CD4-positive, alpha-beta T cell treated with Interleukin-15 for 4 hours (primary cell): ENCODE measurements around the gene CSN1S1.
"Not testable (repeated sequence)": the region's sequence is repeated elsewhere in the genome, so short reads cannot be mapped to it uniquely, and the experiment has no call there.

Experiments used
- DNase-seq: peaks from one replicate; pipeline ENCODE4 v3.0.0-alpha.2; 2020; ENCODE audit warnings: low spot score

CSN1S1 gene, protein sequence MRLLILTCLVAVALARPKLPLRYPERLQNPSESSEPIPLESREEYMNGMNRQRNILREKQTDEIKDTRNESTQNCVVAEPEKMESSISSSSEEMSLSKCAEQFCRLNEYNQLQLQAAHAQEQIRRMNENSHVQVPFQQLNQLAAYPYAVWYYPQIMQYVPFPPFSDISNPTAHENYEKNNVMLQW

DNA sequence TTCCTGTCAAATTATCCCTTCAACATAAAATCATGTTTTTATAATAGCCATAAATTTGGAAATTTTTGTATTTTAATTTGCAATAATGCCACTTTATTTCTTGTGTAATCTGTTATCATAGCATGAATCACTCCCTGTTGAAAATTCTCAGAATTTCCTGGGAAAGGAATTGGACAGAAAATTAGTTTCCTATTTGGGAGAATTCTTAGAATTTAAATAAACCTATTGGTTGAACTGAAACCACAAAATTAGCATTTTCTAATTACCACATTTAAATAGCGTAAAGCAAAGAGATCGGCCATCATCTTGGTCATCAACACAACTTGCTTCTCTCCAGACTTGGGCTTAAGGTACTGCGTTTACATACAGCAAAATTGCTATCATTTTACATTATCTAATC is at the start of gene CSN1S1:
Gene CSN1S1, plus strand, starts transcription at position 301 of the 400 bp plus-strand sequence. CDS start 1,488 bp downstream, outside the sequence.
- DNase-seq: no peak

DNA sequence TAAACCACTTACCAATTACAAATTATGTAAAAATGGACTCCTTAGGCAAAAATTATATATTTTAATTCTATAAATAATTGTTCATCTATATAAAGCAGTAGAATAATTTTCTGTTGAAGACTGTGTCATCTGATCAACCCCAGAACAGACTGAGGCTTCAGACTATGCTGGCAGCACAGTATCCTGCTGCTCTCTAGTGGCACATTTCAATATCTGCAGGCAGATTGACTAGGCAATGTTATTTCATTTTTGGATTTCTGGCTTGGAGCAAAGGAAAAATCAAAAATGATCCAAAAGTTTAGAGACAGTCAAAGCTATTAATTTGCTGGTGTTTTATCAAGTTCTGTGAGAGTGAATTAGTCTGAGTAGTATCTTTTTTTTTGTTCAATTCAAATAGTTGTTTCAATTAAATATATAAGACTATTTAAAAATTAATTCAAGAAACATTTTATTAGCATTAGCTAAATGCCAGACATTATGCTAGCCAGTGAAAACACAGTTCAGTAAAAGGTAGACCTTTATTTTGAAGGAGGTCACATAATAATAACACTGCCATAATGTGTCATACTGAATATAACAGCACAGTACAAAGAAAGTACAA is 49.6 kb upstream of the CSN1S1 start:
- peak; percentile 27 for DNase-seq

DNA sequence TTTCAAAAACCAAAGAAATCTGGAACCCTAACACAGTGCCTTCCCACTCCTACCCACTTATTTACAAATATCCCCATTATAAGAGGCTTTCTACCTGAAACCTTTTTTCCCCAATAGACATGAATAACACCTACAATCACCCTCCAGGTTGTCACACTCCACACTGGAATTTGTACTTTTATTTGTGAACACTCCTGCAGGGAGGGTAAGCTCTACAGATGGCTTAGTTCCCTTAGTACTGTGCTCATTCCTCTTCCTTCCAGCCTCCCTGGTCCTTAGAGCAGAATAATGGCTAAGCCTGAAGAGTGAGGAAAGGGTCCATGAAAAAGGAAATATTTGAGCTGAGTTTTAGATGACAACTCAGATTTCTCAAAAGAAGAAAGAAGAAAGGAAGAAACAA is 48.7 kb upstream of the CSN1S1 start:
- no peak for DNase-seq

DNA sequence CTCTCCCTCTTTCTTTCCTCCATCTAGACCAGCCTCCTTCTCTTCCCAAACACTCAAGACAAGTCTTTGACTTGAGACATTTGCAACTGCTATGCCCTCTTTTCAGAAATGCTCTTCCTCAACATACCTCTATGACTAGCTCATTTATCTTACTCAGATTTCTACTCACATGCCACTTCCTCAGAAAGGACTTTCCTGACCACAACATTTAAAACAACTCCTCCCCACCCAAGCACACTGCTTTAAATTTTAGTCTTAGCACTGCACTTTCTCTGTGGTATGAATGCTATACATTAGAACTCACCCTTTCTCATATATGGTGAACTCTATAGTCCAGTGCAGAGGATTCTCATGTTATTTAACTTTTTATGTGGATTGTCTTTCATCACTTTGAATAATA is 42.5 kb upstream of the CSN1S1 start:
- DNase-seq: no peak

DNA sequence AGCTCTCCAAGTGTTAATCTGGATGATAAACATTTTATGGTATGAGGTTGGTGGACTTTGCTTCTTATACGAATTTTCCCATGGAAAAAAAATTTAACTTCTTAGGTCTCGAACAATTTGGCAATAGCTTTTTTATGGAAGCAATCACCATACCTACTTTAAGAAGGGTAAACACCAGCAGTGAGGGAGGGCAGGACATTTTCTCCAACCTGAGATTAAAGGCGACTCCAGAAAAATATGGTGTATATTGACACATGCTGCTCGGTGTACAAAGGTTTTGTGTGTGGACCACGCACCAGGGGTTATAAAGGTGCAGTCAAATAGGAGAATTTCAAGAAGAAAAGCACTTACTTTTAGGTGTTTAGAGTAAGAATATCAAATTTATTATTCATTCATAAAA is 36.7 kb upstream of the CSN1S1 start:
- no peak for DNase-seq

DNA sequence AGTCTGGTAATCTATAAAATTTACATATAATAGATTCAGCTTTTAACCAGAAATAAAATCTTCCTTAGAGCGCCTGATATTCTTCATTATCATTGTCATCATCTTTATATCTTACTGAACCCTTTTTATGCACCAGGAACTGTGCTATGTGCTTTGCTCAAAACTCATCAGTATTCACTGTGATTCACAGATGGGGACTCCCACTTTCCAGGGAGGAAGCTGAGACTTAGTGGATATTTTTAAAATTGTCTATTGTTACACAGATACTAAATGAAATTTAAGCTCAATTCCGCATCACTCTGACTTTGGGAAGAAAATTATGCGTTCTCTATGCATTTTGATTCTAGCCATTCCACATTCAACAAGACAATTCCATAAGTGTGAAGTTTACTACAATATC is 36.1 kb upstream of the CSN1S1 start:
- no peak for DNase-seq

DNA sequence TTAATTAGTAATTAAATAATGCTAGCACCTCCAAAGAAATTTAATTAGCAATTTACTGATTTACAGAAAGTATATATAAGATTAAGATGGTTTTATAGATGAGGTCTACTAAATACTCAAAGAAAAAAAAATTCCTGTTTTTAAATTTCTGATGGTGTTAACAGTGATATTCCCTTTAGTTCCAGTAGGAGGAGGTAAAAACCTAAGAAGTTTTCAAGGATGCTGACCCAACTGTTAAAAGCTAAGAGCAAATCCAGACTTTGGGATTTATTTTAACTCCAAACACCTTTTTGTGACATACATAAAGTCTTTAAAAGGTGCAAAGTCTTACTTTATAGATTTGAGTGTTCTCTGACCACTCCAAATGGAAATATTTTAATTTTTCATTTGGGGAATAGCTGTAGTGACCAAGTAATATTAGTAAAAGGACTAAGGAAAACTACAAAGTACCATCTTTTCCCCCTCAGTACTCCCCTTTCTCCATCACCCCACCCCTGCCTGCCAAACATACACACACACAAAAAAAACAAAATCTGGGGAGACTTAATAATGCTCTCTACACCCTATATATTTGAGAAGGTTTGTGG is 34.2 kb upstream of the CSN1S1 start:
- no peak for DNase-seq

DNA sequence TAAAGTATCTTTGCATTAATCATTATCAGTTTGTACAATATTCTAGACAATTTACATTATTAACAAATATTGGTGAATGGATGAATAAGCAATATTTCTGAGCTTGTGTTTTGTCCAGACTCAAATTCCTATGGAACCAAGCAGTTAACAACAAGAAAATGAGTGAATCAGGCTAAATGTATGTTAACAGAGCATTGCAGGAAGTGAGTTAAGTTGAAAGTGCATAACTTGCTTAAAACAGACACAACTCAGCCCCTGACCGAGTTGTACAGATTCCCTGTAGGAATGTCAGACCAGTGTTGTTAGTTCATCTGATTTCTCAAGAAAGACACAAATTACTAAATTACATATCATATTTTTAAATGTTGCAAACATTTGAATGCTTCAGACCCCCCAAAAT is 23.7 kb upstream of the CSN1S1 start:
- no peak for DNase-seq

DNA sequence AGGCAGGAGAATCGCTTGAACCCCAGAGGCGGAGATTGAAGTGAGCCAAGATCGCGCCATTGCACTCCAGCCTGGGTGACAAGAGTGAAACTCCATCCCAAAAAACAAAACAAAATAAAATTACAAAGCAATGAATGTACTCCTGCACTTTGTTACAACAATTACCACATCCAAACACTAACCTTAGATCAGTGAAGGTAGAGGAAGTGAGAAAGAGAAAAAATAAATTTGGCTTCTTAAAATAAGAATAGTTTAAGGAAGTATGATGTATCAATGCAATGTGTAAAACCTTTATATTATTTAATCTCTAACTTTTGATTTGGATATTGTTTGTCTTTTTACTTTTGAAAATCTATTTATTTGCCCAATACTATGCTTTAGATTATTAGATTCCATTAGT is 21.7 kb upstream of the CSN1S1 start:
- no peak for DNase-seq

DNA sequence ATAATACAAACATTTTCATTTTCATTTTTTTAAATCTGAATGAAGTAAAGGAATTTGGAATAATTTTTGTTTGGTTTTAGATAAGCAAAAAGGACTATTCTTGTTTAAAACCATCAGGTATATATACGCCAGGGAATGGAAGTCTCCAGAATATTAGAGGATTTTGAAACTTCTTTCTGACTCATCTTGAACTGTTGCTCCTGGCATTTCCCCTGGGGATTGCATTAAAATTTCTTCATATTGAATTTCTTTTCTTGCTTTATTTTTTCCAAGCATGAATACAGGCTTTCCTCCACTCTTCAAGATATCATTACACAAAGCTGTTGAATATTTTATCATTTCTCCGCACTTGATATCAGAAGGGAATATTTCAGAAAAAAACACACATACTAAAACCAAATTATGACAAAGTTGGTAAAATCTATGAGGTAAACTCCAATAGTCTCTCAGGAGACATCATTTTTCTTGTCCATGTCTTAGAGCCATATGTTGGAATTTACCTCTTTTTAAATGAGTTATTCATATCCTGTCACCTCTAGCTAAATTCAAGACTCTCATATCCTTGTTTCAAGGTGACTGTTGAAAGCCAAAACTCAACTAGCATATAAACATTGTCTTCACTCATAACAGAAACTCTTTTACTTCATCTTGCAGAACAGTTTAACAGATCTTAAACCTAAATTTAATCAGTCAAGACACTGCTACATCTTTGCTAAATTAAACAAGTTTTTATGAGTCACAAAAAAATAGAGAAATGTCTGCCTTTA is 20.7 kb upstream of the CSN1S1 start:
- DNase-seq: no peak

DNA sequence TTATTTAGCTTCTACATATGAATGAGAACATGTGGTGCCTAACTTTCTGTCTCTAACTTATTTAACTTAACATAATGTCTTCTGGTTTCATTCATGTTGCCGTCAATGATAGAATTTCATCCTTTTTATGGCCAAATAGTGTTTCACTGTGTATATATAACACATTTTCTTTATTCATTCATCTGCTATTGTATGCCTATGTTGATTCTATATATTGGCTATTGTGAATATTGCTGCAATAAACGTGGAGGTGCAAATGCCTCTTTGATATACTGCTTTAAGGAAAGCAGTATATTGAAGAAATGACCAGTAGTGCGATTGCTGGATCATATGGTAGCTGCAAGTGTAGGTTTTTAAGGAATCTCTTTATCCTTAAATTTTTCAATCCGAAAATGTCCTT is 10.0 kb upstream of the CSN1S1 start:
- DNase-seq: no peak

DNA sequence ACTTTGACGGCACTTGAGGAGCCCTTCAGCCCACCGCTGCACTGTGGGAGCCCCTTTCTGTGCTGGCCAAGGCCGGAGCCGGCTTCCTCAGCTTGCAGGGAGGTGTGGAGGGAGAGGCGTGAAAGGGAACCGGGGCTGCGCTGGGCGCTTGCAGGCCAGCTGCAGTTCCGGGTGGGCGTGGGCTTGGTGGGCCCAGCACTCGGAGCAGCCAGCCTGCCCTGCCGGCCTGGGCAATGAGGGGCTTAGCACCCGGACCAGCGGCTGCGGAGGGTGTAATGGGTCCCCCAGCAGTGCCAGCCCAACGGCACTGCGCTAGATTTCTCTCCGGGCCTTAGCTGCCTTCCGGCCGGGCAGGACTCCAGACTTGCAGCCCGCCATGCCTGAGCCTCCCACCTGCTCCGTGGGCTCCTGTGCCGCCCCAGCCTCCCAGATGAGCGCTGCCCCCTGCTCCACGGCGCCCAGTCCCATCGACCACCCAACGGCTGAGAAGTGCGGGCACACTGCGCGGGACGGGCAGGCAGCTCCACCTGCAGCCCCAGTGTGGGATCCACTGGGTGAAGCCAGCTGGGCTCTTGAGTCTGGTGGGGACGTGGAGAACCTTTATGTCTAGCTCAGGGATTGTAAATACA is 7.0 kb upstream of the CSN1S1 start:
- DNase-seq: not testable (repeated sequence)

DNA sequence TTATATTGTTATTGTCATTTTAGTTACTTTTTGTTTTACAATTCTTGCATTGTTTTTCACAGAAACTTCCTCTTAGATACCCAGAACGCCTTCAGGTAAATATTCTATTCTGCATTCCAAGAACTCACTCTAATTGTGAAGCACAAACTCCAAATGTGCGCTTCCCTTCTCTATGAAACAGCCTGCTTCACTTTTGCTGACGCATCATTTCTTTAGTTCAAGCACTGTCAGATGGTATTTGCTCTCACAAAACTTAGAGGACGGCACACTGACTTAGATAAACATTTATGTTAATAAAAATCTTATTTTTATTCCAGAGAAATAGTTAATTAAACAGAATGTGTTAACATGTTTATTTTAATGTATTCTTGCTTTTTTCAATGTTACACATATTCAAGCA is 3.3 kb downstream of the CSN1S1 start:
- no peak for DNase-seq

DNA sequence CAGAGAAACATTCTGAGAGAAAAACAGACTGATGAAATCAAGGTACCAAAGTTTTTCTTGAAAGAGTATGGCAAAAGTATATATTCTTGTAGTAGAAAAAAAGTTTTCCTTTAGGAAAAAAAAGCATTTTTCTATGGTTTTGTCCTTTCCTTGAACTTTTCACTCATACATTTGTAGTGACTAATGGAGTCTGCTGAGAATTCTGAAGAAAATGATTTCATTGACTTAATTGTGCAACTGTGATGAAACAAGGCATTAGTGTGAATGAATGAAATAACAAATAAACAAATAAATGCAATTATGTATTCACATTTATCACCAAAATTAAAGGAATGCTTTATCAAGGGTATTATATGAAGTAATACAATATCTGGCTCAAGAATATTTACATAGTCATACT is 5.7 kb downstream of the CSN1S1 start:
- DNase-seq: no peak

DNA sequence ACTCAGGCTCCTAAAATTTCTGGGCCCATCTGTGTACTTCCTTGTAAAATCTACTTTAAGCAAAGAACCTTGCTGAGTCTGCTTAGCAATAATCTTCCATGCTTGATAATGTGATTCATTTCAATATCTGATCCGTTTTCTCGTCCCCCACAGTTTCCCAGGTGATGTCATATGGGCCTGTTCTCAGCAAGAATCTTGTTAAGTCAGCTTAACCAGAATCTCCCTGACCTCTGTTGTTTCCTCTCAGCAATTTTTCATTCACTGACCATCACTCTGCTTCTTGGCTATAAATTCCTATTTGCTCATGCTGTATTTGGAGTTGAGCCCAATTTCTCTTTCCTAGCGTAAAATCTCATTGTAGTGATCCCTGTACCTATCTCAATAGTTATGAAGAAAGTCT is 20.7 kb downstream of the CSN1S1 start:
- DNase-seq: no peak

DNA sequence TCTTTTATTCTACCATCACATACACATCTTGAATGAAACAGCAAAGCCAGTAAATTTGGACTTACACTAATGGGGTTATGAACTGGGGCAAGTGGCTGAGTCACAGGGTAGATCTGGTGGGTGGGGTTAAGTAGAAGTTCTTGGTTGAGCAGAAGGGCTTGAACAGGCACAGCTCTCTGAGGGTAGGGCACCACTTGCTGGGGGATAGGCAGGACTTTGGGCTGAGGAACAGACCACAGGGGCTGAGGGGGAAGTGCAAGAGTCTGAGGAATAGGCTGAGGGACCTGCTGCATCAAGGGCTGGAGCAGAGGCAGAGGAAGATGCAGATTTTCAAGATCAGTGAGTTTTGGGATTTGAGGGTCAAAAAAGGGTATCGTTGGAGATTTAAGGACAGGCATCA is 26.3 kb downstream of the CSN1S1 start:
- no peak for DNase-seq

DNA sequence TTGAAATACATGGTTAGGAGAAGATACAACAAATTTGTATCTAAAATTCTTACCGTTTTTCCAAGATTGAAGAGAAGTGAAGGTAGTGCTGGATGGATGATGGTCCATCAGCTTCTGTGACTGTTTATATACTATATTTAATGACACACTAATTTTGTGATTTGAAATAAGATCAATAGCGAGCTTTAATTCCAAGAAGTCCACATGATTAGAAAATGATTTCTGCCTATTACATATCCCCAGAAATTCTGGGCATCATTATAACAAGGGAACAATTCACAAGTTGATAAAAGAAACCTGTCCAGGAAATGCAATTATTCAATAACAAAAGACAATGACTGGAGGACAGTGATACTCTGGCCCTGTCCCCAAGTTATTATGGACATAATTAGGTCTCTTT is 34.8 kb downstream of the CSN1S1 start, which contains the start of gene CSN2:
Gene CSN2, minus strand, starts transcription at position 101 of the 400 bp plus-strand sequence. CDS start 4,733 bp downstream, outside the sequence.
- DNase-seq: no peak

DNA sequence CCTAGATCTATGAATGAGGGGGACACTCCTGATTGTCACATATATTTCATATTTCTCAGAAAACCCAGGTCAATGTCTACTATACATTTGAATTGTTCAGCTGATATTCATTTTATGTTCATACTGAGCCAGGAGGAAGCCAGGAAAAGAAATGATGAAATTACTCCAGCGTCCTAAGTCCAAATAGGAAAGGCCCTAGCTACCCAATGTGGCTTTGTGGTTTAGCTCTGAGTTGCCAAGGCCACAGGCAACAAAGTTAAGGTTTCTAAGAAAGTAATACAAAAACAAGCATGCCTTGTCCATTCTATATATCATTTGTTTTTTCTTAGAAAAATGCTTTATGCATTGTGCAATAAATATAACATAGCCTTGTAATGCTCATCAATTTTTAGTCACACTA is 39.2 kb downstream of the CSN1S1 start:
- no peak for DNase-seq

DNA sequence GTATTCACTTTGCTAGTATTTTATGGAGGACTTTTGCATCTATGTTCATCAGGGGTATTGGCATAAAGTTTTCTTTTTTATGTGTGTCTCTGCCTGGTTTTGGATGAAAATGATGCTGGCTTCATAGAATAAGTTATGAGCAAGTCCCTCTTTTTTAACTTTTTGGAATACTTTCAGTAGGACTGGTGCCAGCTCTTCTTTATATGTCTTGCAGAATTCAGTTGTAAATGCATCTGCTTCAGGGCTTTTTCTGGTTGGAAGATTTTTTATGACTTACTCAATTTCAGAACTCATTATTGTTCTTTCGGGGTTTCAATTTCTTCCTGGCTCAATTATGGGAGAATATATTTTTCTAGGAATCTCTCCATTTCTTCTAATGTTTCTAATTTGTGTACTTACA is 43.8 kb downstream of the CSN1S1 start:
- no peak for DNase-seq

DNA sequence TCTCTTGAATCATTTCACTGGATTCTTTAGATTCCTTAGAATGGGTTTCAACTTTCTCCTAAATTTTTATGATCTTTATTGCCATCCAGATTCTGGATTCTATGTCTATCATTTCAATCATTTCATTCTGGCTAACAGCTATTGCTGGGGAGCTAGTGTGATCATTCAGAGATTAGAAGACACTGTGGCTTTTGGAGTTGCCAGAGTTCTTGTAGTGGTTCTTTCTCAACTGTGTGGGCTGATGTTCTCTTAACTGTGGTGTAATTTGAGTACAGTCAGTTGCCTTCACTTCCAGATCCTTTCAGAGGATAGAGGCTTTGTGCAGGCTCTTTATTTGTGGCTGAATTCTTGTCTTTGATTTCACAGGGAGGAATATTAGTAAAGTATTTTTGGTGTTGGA is 46.7 kb downstream of the CSN1S1 start:
- DNase-seq: no peak

DNA sequence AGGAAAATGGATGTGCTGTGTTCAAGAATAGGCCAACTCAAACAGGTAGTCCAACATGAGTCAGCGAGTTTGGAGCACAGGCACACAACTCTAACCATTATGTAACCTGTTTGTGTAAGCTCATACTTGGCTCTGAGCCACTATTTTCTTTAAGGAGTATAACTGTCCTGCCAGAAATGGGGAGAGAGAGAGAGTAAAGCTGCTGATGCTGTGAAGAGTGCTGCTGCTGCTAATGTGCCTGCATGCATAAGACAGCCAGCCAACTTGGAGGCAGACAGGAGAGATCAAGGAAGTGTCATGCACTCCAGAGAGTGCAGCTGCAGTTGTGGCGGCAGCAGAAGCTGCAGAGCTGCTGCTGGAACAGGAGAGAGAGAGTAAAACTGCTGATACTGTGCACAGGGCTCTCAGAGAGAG is 53.2 kb downstream of the CSN1S1 start:
- DNase-seq: no peak

DNA sequence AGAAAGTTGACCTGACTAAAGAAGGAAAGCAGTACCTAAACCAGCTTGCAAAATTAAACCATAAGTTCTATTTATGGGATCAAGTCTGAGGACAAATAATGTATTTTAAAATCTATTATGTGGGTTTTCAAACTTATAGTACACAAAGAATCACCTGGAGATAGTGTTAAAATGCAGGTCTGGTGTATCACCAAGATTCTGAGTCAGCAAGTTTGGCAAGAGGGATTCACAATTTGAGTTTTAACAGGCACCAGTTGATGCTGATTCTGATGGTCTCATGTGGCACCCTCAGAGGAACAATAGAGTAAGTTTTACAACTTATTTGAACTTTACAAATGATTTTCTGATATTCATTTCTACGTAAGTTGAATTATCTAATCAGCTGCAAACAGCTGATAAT is 55.8 kb downstream of the CSN1S1 start:
- DNase-seq: no peak

DNA sequence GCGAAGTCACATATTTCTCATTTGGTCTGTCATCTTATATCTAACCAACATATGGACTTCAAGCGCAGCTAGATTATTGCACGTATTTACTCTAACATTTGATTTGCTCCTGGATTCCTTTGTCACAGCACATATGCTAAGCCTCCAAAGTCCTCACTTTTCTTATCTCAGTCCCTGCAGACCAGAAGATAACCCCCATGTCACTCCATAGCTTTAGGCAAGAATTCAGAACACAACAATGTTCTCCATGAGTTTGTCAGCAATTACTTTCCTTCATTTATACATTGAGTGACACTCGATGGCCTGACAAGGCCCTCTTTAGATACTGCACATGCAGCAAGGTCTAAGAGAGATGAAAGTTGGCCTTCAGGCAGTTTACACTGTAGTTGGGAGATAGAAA is 60.1 kb downstream of the CSN1S1 start:
- no peak for DNase-seq
